VCaP (cell line): ENCODE data around the gene POLR2C.

Experiments used
- H3K27ac ChIP-seq: fragments of 450-650 bp; 2 replicates; pipeline ENCODE4 v1.5.1; 2017
- TF ChIP-seq, protein P1 (sequence below): fragments of 450-650 bp; conservative IDR thresholded peaks from 2 replicates; pipeline ENCODE4 v1.5.1; 2017; ENCODE audit warnings: mild to moderate bottlenecking, moderate library complexity

The POLR2C gene

DNA sequence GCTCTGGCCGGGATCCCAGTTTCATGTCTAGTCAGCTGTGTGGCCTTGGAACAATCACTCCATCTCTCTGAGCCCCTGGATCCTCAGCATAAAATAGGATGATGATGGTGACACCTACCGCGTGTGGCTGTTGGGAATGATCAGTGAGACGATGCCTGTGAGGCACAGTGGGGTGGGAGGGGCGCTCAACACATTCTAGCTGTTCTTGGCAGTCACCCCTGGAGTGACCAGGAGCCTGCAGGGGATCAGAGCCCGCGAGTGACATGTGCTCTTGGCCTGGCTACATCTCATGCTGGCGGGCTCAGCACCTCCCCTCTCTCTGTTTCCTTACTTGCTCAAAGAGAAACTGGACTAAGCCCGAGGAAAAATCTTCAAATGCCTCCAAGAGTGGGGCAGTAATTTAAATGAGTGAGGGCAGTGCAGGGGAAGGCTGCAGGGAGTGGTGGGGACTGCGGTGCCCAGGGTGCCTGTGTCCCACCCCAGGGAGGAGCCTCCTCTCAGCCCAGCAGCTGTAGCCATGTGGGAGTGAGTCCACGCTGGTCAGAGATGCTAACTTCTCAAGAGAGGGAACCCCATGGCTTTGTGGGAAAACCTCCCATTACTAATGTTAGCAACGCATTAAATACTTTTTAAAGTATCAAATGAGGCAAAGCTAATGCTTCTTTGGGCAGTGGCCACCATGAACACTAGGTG lies 46.9 kb downstream of the POLR2C start:
- H3K27ac ChIP-seq, result no peak overlapping the region
- TF ChIP-seq, protein P1, sequence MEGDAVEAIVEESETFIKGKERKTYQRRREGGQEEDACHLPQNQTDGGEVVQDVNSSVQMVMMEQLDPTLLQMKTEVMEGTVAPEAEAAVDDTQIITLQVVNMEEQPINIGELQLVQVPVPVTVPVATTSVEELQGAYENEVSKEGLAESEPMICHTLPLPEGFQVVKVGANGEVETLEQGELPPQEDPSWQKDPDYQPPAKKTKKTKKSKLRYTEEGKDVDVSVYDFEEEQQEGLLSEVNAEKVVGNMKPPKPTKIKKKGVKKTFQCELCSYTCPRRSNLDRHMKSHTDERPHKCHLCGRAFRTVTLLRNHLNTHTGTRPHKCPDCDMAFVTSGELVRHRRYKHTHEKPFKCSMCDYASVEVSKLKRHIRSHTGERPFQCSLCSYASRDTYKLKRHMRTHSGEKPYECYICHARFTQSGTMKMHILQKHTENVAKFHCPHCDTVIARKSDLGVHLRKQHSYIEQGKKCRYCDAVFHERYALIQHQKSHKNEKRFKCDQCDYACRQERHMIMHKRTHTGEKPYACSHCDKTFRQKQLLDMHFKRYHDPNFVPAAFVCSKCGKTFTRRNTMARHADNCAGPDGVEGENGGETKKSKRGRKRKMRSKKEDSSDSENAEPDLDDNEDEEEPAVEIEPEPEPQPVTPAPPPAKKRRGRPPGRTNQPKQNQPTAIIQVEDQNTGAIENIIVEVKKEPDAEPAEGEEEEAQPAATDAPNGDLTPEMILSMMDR, result no peak

DNA sequence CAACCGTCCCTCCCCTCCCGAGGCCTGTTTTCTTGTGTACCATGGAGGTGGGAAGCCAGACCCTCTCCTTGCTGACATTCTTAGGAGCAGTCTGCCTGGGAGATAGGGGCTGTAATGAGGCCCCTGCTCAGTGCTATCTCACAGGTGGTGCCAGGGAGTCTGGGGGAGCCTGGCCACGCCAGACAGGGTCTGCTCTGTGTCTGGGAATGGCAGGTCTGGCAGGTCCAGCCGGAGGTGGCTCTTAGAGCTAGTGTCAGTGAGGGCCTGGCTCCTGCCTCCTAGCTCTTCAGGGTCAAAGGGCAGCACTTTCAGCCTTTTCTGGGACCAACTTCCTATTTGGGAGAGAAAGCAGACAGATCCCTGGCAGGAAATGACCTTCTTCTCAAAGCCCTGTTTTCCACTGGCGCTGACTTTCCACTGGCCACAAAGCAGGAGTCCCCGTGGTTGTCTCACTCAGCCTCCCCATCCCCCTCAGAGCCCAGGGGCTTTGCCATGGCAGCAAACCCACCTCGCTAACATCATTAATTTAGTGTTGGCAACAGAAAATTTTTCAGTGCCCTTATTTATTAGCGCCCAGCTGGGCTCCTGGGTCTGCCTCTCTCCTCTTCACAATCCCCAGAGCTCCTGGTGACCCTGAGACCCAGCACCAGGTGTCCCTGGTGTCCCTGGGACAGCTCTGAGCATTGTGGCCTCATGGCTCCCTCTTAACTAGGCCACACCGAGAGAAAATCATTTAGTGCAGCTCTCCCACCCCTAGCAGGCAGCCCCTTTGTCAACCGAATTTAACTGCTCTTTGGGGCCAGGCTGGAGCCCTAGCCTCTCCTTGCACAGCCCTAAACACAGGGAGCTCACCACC lies 47.8 kb downstream of the POLR2C start:
- TF ChIP-seq, protein P1, result no peak
- H3K27ac ChIP-seq, result no peak overlapping the region

DNA sequence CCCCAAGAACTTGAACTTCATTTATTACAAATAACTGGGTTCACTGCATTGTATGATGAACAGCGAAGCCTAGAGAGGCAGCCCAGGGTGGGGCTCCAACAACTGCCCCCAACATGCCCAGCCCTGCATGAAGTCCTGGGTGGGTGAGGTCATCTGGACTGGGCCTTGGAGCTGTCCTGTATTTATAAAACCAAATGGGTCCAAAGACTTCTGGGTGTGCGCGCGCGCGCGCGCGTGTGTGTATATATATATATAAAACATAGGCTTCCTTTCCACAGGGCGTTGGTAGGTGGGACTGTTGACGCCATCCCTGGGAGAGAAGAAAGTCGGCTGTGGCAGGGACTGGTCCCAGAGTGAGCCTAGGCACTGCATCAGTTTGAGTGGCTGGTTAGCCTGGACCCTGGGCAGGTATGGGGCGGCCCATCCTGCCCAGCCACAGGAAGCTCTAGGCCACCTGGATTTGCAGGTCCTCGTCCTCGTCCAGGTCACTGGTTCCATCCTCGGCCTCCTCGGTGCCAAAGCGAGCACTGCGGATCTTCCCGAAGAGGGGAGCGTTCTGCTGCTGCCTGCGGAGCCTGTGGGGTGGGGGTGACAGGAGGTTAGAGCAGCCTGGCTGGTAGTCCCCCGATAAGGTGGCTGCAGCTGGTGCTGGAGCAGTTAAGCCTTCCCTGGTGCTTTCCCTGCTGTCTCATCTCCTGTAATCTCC lies 50.0 kb downstream of the POLR2C start:
- H3K27ac ChIP-seq, result no peak overlapping the region
- TF ChIP-seq, protein P1, result no peak

DNA sequence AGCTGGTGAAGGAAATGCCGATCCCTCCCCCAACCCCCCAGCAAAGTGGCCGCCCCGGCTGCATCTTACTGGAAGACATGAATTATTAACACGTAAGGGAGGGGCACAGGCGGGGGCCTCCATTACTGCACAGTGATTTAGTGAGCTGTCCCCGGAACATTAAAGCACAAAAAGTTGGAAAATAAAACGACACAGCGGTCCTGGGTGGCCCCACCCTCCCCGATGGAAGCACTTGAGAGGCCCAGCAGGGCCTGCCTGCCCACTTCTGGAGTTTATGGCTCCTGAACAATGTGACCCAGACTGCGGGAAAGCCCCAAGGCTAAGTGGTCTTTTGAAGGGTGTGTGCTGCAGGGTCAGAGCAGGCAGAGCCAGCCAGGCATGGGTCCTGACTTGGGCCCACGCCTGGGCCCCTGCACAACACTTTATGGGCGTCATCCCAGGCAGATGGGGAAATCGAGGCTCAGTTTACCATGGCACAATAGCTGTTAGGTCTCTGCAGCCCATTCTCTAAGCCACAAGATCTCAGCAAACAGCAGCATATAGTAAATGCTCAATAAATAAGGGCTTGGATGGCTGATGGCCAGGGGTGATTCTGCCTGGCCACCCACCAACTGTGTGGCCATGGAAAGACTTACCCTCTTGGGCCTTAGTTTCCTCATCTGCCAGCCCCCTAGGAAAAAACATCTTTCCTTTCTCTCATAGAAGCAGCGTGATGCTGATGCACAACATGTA lies 51.1 kb downstream of the POLR2C start:
- H3K27ac ChIP-seq, result no peak overlapping the region
- TF ChIP-seq, protein P1, result no peak

DNA sequence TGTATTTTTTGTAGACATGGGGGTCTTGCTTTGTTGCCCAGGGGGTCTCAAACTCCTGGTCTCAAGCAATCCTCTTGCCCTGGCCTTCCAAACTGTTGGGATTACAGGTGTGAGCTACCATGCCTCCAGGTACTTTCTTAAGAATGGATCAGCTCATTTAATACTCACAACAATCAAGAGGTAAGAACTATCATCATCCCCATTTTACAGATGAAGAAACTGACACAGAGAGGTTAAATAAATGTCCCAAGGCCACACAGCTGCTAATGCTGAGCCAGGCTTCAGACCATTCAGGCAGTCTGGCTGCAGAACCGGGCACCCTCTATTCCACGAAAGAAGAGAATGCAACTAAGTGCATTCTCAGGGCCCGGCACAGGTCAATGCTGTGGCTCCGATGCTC lies 51.9 kb downstream of the POLR2C start:
- TF ChIP-seq, protein P1, result no peak

DNA sequence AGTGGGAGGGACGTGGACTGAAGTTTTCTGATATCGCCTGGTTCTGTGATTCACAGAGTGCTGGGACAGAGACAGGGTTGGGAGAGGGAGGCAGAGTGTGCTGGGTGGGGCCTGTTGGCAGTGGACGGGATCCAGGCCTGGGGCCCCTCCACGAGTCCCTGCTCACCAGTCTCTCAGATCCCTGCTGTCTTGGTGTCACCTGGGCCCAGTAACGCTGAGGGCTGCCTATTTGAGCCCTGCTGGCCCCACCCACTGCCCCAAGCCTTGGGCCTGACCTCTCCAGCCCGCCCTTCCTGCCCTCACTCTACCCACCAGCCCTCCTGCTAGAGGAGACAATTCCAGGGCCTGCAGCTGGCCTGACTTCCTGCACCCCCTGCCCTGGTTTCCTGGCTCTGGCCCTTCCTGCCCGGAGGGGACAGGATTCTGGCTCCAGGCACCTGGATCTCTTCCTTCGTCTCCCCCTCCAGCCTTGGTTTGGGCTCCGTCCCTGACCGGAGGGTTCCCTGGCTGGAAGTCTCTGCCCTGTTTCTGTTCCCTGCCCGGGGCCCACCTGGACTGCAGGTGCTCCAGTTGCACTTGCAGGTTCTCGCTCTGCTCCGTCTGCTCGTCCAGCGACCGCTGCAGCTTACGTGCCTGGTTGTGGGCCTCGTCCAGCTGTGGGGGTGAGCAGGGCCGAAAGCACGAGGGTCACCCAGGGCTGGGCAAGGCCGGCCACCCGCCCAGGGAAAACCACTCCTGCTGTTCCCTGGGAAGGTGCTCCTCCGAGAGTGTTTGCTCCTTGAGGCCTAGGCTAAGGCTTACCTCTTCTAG lies 52.5 kb downstream of the POLR2C start:
- TF ChIP-seq, protein P1, result no peak
- H3K27ac ChIP-seq, result no peak overlapping the region

More for the DNA sequence above, 51.9 kb downstream of the POLR2C start:
- no peak overlapping the region for H3K27ac ChIP-seq
